Measurements from ENCODE around the gene SPTBN1.

The SPTBN1 gene

GRCh38 chr2:54638103-54638502 lies 182.0 kb downstream of the SPTBN1 start:
- no peak for DNase-seq

GRCh38 chr2:54638774-54639187 lies 182.7 kb downstream of the SPTBN1 start:
- no peak for DNase-seq

GRCh38 chr2:54639609-54640008 lies 183.5 kb downstream of the SPTBN1 start:
- DNase-seq: no peak

GRCh38 chr2:54640834-54641540 lies 184.9 kb downstream of the SPTBN1 start:
- DNase-seq: no peak

- no peak for DNase-seq
These were observed 185.9 kb downstream of the SPTBN1 start for GRCh38 chr2:54641988-54642387.

- DNase-seq: no peak
These were observed 186.7 kb downstream of the SPTBN1 start for GRCh38 chr2:54642677-54643430.

- DNase-seq: no peak
These were observed 188.1 kb downstream of the SPTBN1 start for GRCh38 chr2:54644236-54644635.

- no peak for DNase-seq
These were observed 190.2 kb downstream of the SPTBN1 start for GRCh38 chr2:54646170-54646927.

GRCh38 chr2:54648256-54648655 lies 192.1 kb downstream of the SPTBN1 start:
- no peak for DNase-seq

GRCh38 chr2:54649191-54649590 lies 193.1 kb downstream of the SPTBN1 start:
- DNase-seq: no peak

- no peak for DNase-seq
These were observed 193.5 kb downstream of the SPTBN1 start for GRCh38 chr2:54649633-54650032.

GRCh38 chr2:54650612-54651011 lies 194.5 kb downstream of the SPTBN1 start:
- no peak for DNase-seq

- no peak for DNase-seq
These were observed 195.2 kb downstream of the SPTBN1 start for GRCh38 chr2:54651291-54651690.

GRCh38 chr2:54652540-54652939 lies 196.4 kb downstream of the SPTBN1 start:
- no peak for DNase-seq

- no peak for DNase-seq
These were observed 197.6 kb downstream of the SPTBN1 start for GRCh38 chr2:54653572-54654204.

- no peak for DNase-seq
These were observed 199.1 kb downstream of the SPTBN1 start for GRCh38 chr2:54655046-54655809.

- no peak for DNase-seq
These were observed 200.7 kb downstream of the SPTBN1 start for GRCh38 chr2:54656863-54657262.

- no peak for DNase-seq
These were observed 201.5 kb downstream of the SPTBN1 start for GRCh38 chr2:54657664-54658083.

GRCh38 chr2:54658564-54659071 lies 202.5 kb downstream of the SPTBN1 start:
- no peak for DNase-seq

GRCh38 chr2:54659527-54659926 lies 203.4 kb downstream of the SPTBN1 start:
- no peak for DNase-seq

- no peak for DNase-seq
These were observed 204.6 kb downstream of the SPTBN1 start for GRCh38 chr2:54660752-54661151.

- no peak for DNase-seq
These were observed 207.4 kb downstream of the SPTBN1 start for GRCh38 chr2:54663424-54664030.
